GM06990 (cell line): ENCODE measurements around the gene CNNM2.

Source experiments
- DNase-seq: peaks from one replicate; pipeline ENCODE4 v3.0.0-alpha.2; 2011; ENCODE audit not compliant: insufficient read length; ENCODE audit errors: extremely low read depth
- H3K27me3 ChIP-seq: replicated peaks from 2 replicates; pipeline ENCODE4 v1.6.0; 2011; ENCODE audit warnings: low read length; ENCODE audit not compliant: control insufficient read depth, insufficient read depth
- H3K36me3 ChIP-seq: 2 replicates; pipeline ENCODE4 v1.5.1; 2011; ENCODE audit warnings: low read length; ENCODE audit not compliant: control insufficient read depth, insufficient read depth
- H3K4me3 ChIP-seq: replicated peaks from 2 replicates; pipeline ENCODE4 v1.5.1; 2011; ENCODE audit warnings: low read depth, mild to moderate bottlenecking, control low read depth, low read length
- CTCF ChIP-seq: IDR thresholded peaks from 2 replicates; pipeline ENCODE4 v1.5.1; 2011; ENCODE audit warnings: low read length, control low read depth, mild to moderate bottlenecking, inconsistent platforms; ENCODE audit not compliant: insufficient read depth, poor library complexity, severe bottlenecking

The CNNM2 gene

GRCh38 chr10:102945962-102946361 lies 27.9 kb downstream of the CNNM2 start:
- H3K4me3 ChIP-seq: no peak overlapping the region
- H3K36me3 ChIP-seq: no peaks in the 10 kb centered on the region
- no peak for DNase-seq
- no peaks in the 10 kb centered on the region for H3K27me3 ChIP-seq
- TF ChIP-seq CTCF: no peak

GRCh38 chr10:102946992-102947391 lies 28.9 kb downstream of the CNNM2 start:
- H3K36me3 ChIP-seq: no peaks in the 10 kb centered on the region
- H3K4me3 ChIP-seq: no peak overlapping the region
- TF ChIP-seq CTCF: no peak
- H3K27me3 ChIP-seq: no peaks in the 10 kb centered on the region
- no peak for DNase-seq

- no peak overlapping the region for H3K4me3 ChIP-seq
- no peaks in the 10 kb centered on the region for H3K27me3 ChIP-seq
- TF ChIP-seq CTCF: no peak
- DNase-seq: no peak
- no peaks in the 10 kb centered on the region for H3K36me3 ChIP-seq
Observed at GRCh38 chr10:102948176-102948575, 30.1 kb downstream of the CNNM2 start.

- H3K27me3 ChIP-seq: no peaks in the 10 kb centered on the region
- DNase-seq: no peak
- no peak for TF ChIP-seq CTCF
- no peak overlapping the region for H3K4me3 ChIP-seq
- no peaks in the 10 kb centered on the region for H3K36me3 ChIP-seq
Observed at GRCh38 chr10:102948786-102949185, 30.7 kb downstream of the CNNM2 start.

- Histone ChIP-seq H3K27me3 (no peaks in the 10 kb centered on the region), H3K36me3 (no peaks in the 10 kb centered on the region), H3K4me3 (no peak overlapping the region)
- DNase-seq: no peak
- no peak for TF ChIP-seq CTCF
Observed at GRCh38 chr10:102949916-102950315, 31.8 kb downstream of the CNNM2 start.

- no peak for TF ChIP-seq CTCF
- Histone ChIP-seq H3K36me3 (no peaks in the 10 kb centered on the region), H3K4me3 (no peak overlapping the region), H3K27me3 (no peaks in the 10 kb centered on the region)
- no peak for DNase-seq
Observed at GRCh38 chr10:102951316-102951715, 33.2 kb downstream of the CNNM2 start.
